GM21447 (cell line): Measurements from ENCODE around the gene TCF4.
A peak's percentile ranks its signal among the peaks of the same experiment; 100 is the strongest.

Experiments
- ATAC-seq: cut with Tn5 transposase; IDR thresholded peaks from one replicate; pipeline ENCODE4 v1.9.1; 2021; ENCODE audit not compliant: unreplicated experiment

Gene TCF4

DNA sequence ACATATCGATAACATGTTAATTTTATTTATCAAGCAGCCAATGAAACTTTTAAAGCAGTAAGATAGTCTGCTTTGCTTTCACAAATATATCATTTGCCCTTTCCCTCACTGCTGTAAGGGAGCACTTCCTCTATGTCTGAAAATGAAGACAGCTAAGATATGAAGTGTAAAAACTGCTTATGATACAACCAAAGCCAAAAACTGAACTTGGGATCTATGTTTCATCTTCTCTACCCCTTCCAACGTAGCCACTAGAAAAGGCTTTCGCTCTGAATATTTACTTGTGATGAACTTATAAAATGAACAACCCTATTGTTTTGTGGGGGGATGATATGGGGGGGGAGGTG, 140.3 kb downstream of the TCF4 start:
- no peak for ATAC-seq

DNA sequence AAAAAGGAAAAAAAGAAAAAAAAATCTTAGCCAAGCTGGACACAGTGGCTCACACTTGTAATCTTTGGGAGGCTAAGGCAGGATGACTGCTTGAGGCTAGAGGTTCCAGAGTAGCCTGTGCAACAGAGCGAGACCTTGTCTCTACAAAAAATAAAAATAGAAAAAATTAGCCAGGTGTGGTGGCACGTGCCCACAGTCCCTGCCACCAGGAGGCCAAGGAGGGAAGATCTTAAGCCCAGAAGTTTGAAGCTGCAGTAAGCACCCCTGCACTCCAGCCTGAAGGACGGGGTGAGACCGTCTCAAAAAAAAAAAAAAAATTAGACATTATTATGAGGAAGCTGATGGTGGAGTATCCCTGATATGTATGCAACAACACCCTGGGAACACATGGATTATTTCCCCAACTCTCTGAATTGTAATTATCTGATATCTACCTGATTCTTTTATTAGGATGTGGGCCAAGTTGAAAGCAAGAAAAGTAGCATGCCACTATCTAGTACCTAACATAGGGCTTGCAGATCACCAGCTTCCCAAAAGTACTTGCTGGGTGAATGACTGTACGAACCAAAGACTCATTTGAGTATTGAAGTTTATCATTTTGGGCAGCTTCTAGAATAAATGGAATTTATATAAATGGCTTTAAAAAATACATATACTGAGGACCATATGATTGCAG, 140.9 kb downstream of the TCF4 start:
- no peak for ATAC-seq

DNA sequence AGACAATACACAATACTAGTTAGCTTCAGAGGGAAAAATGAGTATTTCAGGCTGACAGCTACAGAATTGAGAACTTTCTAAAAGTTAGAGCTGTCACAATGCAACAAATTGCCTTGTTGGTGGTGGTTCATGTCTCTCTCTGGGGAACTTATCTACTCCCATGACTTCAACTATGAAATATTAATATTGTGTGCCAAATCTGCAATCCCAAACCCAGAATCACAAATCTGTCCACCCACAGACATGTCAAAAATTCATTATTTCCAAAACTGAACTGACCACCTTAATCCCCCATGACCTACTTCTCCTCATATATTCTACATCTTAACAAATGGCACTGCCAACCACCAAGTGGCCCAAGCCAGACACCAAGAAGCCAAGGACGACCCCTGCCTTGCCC, 143.5 kb downstream of the TCF4 start:
- no peak for ATAC-seq

DNA sequence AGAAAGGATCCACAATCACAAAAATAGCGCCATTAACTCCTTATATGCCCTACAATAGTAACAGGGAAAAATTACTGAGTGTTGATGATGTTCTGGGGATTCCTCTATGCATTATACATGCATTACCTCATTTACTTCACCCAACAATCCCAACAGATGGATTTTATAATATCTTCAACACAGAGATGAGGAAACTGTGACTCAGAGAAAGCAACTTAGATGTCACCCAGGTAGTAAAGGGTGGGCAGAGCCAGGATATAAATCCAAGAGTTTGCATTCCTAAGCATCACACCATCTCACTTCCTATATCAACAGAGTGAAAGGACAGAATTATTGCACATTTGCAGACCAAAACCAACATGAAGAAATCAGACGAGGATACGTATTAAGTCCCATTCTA, 144.2 kb downstream of the TCF4 start:
- ATAC-seq, result no peak

DNA sequence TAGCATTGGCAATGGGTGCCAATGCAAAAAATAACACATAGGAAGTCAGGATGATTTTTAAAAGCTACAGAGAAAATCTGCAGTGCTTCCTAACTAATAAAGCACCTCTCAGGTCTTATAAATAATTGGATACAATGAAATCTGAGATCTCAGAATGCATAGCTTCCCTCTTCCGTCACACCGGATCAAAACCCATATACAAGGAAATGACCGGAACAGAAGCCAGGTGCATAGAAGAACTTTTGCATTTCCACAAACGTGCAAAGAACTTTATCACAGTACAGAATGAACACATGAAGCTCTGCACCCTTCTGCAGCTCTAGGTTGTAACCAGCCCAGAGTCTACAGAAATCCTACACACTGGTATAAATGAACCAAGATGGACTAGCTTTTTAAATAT, 145.4 kb downstream of the TCF4 start:
- ATAC-seq, result no peak

DNA sequence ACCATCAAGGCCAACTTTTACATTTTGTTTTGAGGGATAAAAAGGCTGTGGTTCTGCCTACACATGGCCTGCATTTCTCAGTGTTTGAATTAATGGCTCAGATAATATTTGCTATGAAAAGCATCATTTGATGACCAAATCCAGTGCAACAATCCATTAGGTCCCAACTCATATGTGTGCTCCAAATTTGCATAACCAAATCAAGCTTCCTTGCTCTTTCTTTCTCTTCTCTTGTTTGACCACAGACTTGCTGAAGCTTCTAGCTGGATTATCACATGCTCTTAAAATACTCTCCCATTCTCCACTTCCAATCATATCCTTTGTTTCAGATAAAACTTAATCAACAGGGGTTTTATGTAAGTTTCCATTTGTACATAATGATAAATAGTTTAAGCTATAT, 147.0 kb downstream of the TCF4 start:
- no peak for ATAC-seq

DNA sequence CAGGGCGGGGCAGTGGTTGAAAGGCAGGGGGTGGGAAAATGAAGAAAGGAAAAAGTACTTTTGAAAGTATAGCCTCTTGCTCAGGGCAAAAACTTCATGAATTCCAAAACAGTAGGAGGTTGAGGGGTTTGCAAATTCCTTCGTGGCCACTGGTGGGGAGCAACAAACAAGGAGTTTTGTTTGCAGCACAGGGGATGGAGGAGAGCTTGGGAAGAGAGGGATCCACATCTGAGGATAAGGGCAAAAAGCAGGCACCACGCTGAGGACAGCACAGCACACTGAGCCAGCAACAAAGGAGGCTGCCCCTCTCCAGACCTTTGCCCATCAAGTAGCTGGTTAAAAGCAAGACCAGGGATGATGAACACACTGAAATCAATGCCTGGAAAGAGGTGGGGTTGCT, 148.9 kb downstream of the TCF4 start:
- ATAC-seq, result no peak

DNA sequence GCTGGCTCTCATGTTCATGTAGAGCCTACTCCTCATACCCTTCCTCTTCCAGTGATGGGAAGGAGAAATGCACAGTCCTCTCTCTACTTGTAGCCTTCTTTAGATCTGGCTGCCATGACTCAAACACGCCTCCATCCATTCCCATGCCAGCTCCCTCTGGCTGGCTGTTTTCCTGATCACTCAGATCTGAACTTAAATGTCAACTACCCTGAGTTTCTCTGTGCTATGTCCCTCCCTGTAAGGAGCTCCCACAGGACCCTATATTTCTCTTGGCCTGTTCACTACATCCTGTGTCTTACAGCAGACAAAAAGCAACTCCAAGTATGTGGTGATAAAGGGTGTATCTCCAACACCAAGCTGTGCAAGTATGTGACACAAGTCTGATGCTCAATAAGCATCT, 152.4 kb downstream of the TCF4 start:
- ATAC-seq, result no peak

DNA sequence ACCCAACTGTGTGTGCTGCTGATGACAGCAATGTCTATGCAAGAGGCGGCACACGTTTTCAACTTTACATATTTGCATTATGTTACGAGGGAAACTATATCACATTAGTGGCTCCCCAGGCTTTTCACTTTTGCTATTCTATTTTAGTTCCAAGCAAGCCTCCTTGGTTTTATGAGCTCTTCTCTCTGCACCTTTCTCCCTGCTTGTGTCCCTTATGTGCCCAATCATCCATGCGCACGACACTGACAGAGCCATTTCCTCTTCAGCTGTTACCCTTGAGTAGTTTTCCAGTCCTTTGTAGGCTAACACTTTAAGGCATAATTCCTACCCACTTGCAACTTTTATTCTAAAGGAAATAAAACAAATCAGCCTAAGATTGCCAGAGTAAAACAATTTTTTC, 154.3 kb downstream of the TCF4 start:
- no peak for ATAC-seq

DNA sequence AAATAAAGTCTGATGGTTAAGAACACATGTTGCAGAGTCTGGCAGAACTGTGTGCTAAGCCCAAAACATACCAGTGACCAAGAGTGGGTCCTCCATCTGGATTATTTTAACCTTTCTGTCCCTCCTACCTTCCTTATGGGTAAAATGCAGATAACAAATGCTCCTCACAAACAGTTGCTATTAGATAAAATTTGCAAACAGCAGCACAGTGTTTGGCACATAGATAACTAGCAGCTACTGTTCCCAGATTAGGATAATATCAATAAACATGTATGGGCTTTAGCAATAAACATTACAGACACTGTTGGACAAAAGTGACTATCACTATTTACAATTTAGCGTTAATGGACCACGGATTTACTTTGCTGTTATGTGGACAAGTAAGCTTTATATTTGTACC, 154.9 kb downstream of the TCF4 start:
- ATAC-seq, result no peak

DNA sequence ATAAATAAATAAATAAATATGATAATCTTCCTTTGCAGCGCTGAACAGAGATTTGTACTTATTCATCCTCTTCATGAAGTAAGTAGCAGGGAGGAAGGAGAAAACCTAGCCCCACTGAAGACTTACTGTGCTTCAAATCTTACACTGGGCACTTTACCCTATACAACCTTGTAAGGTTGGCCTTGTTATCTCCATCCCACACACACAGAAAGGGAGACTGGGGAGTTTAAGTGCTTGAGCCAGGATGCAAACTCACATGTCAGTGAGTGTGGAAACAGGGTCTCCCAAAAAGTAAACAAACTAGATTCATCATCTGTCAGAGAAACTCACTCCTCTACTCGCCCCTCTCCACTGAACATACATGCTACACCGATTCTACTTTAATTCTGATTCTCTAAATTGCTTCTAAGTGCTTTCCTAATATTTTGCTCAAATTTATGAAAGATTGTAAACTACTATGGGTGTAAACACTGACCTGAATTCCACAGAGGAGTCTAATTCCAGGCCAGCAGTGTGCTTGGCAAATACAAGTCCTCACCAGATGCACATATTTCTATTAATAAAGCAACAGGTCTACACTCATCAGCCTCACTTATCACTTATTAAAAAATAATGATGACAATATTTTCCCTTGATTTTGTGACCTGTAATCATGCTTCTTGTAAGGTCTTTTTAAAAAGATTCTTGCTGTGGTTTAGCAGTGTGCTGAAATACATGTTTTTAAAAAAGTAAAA, 155.5 kb downstream of the TCF4 start:
- ATAC-seq, result no peak

DNA sequence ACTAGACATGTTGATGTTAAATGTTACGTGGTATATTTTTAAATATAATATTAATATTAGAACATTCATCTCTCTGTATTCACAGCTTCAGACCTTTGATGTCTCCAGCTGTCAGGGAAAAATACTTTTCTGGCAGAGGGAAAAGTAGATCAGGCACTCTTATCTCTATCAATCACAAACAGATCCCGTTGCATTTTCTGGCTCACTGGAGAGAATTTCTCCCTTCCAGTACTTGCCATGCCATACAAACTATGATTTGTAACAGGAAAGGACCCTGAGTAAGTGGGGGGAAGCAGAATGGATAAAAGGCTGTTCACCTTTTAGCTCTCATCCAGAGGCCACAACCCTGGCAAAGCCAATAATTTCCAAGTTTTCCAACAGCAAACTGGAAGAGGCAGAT, 158.0 kb downstream of the TCF4 start:
- ATAC-seq, result no peak

DNA sequence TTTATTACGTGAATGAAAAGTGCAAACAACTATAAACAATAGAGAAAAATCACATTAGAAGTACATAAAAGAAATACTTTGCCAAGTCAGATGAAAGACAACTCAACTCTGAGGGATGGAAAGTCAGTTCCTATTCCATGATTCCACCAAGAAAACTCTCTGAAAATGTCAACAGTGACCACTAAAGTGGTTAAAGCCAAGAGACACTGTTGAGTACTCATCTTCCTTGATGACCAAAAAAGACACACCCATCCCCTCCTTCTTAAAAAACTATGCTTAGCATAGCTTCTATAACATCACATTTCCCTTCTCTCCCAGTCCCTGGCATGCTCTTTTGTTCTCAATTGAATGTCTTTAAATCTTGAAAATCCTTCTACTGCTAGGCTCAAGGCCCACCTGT, 160.0 kb downstream of the TCF4 start:
- ATAC-seq, result no peak

DNA sequence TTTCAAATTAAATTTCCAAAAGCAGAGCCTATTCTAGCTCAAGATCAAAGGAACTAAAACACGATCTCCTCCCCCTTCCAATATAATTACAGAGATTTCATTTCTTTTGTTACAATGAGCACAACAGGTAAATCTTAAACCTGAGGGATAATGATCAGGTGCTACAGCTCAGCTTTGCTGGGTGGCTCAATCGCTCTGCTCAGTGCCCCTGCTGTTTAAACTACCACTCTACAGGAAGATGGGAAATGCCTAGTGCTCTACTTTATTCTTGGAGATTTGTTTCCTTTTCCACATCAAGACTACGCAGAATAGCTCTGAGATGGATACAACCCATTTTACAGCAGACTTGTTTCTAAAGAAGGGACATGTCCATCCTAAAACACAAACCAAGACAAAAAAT, 162.3 kb downstream of the TCF4 start:
- ATAC-seq, result no peak

DNA sequence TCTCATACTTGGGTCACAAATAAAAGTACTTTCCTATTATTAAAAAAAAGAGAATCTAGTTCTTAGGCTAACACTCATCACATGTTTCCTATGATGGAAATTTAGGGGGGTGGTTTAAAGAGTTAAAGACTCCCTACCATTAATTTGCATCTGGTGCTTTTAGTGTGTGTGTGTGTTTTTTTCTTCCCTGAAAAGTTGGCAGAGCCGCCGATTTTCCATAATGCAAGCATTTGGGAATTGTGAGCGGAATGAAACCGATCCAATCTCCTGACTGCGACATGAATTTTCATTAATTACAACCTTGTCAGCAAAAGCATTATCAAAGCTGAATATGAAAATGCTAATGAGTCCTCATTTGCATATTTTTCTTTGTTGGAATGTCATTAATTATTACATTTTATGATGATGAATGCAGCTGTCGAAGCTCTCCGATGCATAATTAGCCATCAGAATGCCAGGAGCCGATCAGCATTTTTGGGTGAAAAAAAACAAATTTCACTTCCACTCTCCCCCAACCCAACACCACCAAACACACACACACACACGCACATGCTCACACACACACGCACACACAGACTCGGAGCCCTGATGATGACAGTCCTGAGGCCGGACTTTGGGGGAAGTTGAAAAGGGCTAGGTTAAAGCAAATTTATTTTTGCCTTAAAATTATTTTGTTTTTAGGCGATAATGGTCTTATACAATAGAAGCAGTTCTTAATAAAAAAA, 165.4 kb downstream of the TCF4 start:
- ATAC-seq, result no peak

DNA sequence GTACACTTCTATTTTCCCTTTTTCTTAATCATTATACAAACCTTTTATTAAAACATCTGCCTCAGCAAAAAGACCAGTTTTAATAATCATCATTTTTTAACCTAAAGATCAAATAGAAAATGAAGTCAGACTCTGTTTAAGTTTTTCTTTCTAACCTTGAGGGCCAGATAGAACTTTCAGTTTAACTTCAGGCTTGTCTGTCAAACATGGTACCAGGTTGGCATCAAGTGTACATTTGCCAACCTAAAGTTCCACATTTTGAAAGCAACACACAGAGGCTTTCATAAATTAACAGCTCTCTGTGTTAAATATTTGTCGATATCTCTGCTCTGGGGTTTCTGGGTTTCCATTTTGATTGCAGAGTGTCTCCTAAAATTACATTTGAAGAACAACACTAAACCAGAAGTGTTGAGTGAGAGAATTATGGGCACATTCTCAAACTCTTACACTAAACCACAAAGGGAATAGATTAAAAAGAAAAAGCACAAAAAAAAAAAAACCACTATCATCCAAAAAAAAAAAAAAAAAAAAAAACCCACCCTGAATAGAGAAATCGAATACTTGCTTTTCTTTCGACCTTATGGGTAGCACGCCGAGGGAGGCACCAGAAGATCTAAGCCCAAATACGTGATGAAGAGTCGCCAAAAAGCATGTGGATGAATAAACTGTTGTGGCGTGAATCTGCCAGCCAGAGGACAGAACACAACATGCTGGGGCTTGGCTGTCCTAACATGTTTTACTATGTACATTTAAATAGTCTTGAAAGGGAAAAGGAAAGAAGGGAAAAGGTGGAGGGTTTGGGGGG, 166.2 kb downstream of the TCF4 start:
- no peak for ATAC-seq

DNA sequence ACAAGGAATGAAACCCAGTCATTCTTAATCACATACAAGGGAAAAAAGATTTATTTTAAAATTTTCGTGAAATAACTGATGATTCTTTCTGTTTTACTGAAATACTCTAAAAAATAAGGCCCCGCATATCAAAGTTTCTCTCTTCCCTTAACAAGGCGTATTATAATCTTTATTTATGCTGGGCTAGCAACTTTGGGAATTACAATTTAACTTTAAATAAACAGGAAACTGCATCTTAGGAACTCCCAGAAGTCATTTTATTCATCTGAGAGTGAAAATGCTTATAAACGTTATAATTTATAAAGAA, 166.7 kb downstream of the TCF4 start:
- ATAC-seq, result no peak

DNA sequence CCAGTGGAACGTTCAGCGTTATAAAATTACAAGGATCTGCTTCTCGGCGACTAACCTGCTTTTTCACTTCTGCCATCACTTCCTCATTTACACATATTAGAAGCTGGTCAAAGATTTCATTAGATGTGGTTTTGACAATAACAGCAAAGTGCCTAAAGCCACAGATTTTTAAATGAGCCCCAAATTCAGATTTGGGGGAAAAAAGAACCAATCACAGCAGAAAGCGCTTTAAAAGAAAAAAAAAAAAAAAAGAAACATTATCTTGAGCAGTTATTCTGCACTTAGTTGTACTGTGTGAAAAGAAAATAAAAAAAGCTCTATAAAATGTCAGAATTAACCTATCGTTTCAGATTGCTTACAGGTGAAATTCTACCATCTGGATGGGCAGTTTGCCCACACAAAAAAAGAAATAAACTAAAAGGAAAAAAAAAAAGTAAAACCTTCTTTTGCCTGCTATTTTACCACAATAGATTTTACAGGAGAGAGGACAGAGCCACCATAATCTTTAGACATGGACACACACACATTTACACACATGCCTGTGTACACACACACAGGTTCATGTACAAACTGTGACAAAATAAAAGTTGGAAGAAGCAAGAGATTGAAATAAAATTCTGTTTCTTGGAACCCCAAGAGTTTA, 167.2 kb downstream of the TCF4 start:
- peak; percentile 65 for ATAC-seq

DNA sequence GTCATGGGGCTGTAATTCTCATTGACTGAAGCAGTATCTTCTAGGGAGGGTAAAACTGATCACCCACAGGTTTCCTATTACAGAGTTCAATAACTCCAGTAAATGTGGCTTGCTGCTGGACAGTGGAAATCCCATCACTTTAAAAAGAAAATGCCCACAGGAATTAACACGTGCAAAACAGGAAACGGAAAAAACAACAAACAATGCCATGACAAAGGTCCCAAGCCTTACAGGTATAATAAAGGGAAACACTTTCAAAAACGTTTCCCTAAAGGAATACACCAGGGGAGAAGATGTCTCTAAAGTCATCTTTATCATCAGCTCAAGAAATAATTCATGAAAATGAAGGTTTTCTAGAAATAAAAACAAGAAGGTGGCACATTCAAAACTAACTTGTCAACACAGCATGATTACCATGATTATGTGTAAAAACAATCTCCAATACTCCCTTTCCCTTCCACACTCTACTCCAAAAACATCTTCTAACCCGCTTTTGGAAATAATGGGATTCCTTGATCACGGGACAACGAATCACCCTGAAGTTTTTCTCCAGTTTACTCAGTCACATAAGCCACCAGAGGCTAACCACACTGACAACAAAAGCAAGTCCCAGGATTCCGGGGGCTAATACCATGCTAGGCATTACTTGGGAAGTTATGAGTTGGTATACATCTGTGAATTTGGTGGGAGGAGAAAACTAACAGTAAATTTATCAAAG, 167.9 kb downstream of the TCF4 start:
- peak; percentile 34 for ATAC-seq

DNA sequence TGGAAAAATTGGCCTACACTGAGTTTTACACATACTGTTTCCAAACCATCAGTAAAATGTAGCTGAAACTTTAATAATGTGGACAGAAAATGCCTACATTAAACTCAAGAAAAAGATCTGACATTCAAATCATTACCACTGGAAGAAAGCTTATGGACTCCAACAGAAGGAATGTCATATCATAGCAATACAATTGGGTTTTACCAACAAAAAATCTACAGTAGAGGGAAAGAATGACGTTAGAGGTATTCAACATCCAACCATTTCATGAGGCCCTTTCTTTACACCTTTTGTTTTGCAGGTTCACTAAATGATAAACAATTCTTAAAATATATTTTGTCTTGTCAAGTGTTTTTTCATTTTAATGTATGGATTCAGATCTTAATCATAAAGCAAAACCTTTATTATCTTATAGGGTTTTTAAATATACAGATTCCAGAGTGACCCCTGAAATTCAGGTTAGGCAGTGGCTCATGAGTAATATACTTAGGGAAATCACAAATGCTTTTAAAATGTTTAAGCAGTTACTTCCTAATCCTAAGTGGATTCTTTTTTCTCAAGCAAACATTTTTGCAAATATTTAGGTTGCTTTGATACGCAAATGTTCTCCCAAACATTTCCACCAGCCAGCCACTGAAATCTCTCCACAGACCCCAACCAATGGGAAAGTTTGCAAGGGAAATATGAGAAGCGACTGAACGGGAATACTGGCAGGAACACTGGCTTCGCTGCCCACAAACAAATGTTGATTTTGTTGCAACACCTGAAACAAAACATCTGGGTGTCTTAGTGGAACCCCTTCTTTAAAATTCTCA, 168.7 kb downstream of the TCF4 start:
- no peak for ATAC-seq
